ENCODE data around the gene ELF2.
"Not testable (repeated sequence)": the region's sequence is repeated elsewhere in the genome, so short reads cannot be mapped to it uniquely, and the experiment has no call there.

ELF2 gene

GRCh38 chr4:139020384-139020783, 156.6 kb downstream of the ELF2 start:
- no peak for DNase-seq (ENCODE audit: low read depth)

DNA sequence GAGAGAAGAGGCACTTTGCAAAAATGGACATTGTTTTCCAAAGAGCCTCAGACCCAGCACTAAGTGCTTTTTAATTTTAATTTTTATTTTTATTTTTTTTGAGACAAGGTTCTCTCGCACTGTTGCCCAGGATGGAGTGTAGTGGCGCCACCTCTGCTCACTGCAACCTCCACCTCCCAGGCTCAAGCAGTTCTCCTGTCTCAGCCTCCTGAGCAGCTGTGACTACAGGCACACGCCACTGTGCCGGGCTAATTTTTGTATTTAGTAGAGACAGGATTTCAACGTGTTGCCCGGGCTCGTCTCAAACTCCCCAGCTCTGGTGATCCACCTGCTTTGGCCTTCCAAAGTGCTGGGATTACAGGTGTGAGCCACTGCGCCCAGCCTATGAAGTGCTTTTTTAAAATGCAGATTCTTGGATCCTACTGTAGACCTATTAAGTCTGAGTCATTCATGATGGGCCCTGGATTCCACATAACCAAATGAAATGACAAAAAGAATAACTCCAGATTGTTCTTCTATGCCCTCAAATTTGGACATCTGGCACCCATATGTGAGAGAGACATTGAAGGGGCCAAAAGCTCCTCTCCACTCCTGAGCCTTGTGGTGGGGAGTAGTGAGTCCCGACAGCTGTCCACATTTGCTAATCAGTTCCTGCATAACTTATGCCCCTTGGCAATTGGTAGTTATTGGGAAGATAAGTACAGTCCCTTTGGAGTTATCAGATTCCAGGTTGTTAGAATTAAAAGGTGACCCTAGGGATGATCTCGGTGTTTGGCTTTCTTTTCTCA, 157.9 kb downstream of the ELF2 start:
- no peak for DNase-seq (ENCODE audit: low read depth)

DNA sequence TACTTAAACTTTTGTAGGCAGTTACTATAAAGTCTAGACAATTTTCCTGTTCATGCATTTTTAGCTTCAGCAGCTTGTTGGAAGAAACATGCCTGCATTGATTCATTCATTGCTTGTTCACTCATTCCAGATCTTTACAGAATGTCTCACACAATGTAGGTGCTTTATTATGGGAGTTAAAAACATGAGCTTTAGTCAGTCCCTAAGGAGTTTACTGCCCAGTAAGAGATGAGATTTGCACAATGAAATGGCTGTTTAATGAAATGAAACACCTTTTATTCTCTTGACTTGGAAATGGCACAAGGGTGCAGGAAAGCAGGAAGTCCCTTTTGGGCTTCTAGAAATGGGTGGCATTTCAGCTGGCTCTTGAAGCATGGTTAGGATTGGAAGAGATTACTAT, 158.5 kb downstream of the ELF2 start:
- no peak for DNase-seq (ENCODE audit: low read depth)

- no peak for DNase-seq (ENCODE audit: low read depth)
Measured at GRCh38 chr4:139017861-139018260, 159.2 kb downstream of the ELF2 start.

DNA sequence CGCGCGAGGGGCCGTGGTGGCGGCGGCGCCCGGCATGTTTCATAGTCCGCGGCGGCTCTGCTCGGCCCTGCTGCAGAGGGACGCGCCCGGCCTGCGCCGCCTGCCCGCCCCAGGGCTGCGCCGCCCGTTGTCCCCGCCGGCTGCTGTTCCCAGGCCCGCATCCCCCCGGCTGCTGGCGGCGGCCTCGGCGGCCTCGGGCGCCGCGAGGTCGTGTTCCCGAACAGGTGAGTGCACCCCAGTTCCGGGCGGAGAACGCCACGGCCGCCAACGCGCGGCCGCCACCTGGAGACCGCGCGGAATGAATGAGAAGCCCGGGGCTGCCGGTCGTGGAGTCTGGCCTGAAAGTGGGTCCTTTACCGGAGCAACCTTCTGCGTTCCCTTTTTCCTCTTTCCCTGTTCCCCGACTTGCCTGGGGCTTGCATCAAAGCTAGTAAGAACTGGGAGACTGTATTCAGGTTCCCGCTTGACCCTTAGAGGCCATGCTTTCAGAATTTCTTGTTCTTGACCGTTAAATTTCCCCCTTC, 161.0 kb downstream of the ELF2 start:
- peak; percentile 8 for DNase-seq (ENCODE audit: low read depth)

- peak; percentile 89 for DNase-seq (ENCODE audit: low read depth)
Measured at GRCh38 chr4:139015269-139015947, 161.6 kb downstream of the ELF2 start, which contains the start of gene NOCT. Gene NOCT, plus strand, starts transcription at chr4:139015781. Its CDS starts 201 bp downstream, at chr4:139015982.

GRCh38 chr4:139014371-139015268, 162.4 kb downstream of the ELF2 start:
- no peak for DNase-seq (ENCODE audit: low read depth)

- no peak for DNase-seq (ENCODE audit: low read depth)
Measured at GRCh38 chr4:139011225-139011950, 165.6 kb downstream of the ELF2 start.

DNA sequence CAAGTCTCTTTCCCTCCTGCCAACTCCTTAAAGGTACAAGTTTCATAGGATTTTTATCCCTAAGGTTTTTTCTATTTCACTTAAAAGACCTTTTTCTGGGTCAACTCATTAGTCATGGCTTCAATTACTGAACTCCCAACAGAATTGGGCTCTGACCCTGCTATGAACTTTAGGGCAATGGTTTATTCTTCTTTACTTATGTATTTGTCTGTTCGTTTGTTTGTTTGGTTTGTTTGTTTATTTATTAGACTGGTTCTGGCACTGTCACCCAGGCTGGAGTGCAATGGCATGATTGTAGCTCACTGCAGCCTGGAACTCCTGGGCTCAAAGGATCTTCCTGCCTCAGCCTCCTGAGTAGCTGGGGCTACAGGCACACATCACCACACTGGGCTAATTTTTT, 167.3 kb downstream of the ELF2 start:
- DNase-seq (ENCODE audit: low read depth) = no peak

GRCh38 chr4:139008278-139008677, 168.7 kb downstream of the ELF2 start:
- not testable (repeated sequence) for DNase-seq (ENCODE audit: low read depth)

DNA sequence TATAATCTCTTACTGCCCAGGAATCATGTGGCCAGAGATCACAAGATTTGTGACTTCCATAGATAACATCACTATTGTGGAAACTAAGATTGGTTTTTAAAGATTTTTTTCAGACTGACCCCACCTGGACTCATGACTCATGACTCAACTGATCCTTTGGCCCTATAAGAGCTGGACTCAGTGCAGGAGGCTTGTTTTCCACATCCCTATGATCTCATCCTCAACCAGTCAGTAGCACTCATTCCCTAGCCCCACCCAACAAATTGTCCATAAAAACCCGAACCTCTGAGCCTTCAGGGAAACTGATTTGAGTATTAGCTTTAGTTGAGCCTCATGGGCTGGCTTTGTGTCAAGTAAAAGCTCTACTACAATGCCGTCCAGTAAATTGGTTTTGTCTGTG, 169.4 kb downstream of the ELF2 start:
- DNase-seq (ENCODE audit: low read depth) = no peak
